IMR-90 (cell line): ENCODE data around the gene SDR39U1.

Source experiments
- MXI1 ChIP-seq: IDR thresholded peaks from 2 replicates; pipeline ENCODE4 v1.6.1; 2012; ENCODE audit warnings: low read depth, mild to moderate bottlenecking, low read length, moderate library complexity, borderline replicate concordance
- POLR2A ChIP-seq: IDR thresholded peaks from 2 replicates; pipeline ENCODE4 v1.6.1; 2012; ENCODE audit warnings: mild to moderate bottlenecking, low read depth, low read length
- TF ChIP-seq, protein P1 (sequence below): conservative IDR thresholded peaks from 2 replicates; pipeline ENCODE4 v1.5.1; 2012; ENCODE audit warnings: mild to moderate bottlenecking, low read depth, low read length, improper control_type of control experiment

DNA sequence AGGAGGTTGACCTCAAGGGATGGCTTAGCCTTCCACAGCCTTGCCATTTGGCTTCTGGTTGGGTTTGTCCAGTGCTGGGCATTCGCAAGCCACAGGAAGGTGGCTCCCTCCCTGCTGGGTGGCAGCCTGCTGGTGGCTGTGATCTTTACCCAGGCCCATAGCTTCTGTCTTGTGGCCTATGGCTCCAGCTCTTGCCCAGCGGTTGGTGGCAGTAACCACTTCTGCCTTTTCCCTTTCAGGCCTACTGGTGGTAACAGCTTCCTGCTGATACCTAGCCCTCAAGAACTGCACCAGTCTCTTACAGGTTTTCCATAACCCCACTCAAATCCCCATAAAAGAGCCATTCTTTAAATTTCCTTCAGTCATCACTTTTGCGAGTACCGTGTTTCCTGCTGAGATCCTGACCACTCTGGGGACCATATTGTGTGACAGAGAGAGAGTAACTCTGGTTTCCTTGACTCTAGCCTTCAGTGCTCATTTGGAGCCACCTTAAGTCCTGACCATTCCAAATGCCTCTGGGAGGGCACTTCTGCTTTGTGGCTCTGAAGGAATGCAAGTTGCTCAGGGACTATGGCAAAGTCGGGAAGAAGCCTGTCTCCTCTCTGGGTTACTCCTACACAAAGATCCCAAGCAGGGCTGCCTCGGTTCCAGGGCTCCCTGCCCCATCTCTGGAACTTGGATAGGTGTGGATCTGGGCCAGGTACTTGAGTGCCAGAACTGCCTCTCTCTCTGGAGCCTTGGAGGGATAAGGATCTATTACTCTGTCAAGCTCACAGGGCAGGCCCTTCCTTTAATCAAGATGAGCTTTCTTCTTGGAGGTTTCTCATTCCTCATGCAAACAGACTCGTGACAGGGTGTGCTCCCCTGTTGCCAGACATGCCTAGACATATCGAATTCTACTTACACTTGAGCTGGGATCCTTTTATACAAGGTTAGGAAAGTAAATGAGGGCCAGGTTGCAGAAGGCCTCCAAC, 46.7 kb downstream of the SDR39U1 start:
- TF ChIP-seq MXI1 (no peak), POLR2A (no peak)
- TF ChIP-seq, protein P1, sequence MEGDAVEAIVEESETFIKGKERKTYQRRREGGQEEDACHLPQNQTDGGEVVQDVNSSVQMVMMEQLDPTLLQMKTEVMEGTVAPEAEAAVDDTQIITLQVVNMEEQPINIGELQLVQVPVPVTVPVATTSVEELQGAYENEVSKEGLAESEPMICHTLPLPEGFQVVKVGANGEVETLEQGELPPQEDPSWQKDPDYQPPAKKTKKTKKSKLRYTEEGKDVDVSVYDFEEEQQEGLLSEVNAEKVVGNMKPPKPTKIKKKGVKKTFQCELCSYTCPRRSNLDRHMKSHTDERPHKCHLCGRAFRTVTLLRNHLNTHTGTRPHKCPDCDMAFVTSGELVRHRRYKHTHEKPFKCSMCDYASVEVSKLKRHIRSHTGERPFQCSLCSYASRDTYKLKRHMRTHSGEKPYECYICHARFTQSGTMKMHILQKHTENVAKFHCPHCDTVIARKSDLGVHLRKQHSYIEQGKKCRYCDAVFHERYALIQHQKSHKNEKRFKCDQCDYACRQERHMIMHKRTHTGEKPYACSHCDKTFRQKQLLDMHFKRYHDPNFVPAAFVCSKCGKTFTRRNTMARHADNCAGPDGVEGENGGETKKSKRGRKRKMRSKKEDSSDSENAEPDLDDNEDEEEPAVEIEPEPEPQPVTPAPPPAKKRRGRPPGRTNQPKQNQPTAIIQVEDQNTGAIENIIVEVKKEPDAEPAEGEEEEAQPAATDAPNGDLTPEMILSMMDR, result no peak
